ENCODE measurements around the gene PHOSPHO1. TPM values are rescaled to one million over a fixed set of nuclear protein-coding genes. Genes with fewer than 3 reads are reported as not detected.

The PHOSPHO1 gene
- total RNA-seq, 2 experiments from 2014 or later = not detected

DNA sequence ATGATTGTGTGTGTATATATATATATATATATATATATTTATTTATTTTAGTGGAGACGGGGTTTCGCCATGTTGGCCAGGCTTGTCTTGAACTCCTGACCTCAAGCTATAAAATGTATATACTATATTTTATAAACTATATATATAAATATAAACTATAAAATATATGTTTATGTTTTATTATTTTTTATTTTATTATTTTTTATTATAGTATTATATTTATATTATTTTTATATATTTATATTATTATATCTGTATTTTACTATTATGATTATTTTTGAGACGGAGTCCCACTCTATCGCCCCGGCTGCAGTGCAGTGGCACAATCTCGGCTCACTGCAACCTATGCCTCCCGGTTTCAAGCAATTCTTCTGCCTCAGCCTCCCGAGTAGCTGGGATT is 10.5 kb upstream of the PHOSPHO1 start:
- DNase-seq = no peak
- Mint-ChIP-seq H3K27me3 (ENCODE audit: low read depth) (no peaks in the 10 kb centered on the region), H3K27ac (no peak overlapping the region), H3K4me1 (ENCODE audit: low read depth) (no peaks in the 10 kb centered on the region), H3K9me3 (no peaks in the 10 kb centered on the region), H3K36me3 (ENCODE audit: low read depth) (no peaks in the 10 kb centered on the region), H3K4me3 (no peak overlapping the region)
- CTCF ChIA-PET = interaction anchor here (0.6 to 1.9 kb wide), 2 partner anchors 14 to 71 kb away, joined by 4 to 7 read pairs; no protein-coding TSS in a partner anchor
- intact Hi-C loops (cut with micrococcal nuclease) = no loop called here

DNA sequence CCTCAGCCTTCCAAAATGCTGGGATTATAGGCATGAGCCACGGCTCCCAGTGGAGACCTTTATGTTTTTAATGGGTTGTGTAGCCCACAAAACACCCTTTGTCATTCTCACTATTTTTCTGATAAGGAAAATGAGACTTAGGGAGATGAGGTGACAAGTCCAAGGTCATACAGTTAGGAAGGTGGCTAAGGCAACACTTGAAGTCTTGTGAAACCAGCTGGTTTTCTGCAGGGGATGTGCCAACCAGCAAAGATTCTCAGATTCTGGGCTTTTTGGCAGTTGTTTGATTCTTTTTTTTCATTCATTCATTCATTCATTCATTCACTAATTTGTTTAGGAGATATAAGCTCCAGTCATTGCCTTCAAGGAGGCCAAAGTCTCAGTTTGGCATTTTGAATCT is 10.0 kb upstream of the PHOSPHO1 start:
- Mint-ChIP-seq H3K4me1 (ENCODE audit: low read depth) (no peaks in the 10 kb centered on the region), H3K36me3 (ENCODE audit: low read depth) (no peaks in the 10 kb centered on the region), H3K27ac (no peak overlapping the region), H3K4me3 (no peak overlapping the region), H3K9me3 (no peaks in the 10 kb centered on the region), H3K27me3 (ENCODE audit: low read depth) (no peaks in the 10 kb centered on the region)
- intact Hi-C loops (cut with micrococcal nuclease) = no loop called here
- CTCF ChIA-PET = interaction anchor here (1.9 to 2.0 kb wide), 2 partner anchors 14 to 61 kb away, joined by 6 to 7 read pairs; no protein-coding TSS in a partner anchor
- DNase-seq = no peak

- no peak for DNase-seq
- Mint-ChIP-seq H3K4me3 (no peak overlapping the region), H3K4me1 (ENCODE audit: low read depth) (no peaks in the 10 kb centered on the region), H3K9me3 (no peaks in the 10 kb centered on the region), H3K36me3 (ENCODE audit: low read depth) (no peaks in the 10 kb centered on the region), H3K27ac (no peak overlapping the region), H3K27me3 (ENCODE audit: low read depth) (no peaks in the 10 kb centered on the region)
- CTCF ChIA-PET = interaction anchor here (1.9 to 2.0 kb wide), 2 partner anchors 13 to 60 kb away, joined by 6 to 7 read pairs; no protein-coding TSS in a partner anchor
- intact Hi-C loops (cut with micrococcal nuclease) = no loop called here
Measured at GRCh38 chr17:49239963-49240362, 9.4 kb upstream of the PHOSPHO1 start.

DNA sequence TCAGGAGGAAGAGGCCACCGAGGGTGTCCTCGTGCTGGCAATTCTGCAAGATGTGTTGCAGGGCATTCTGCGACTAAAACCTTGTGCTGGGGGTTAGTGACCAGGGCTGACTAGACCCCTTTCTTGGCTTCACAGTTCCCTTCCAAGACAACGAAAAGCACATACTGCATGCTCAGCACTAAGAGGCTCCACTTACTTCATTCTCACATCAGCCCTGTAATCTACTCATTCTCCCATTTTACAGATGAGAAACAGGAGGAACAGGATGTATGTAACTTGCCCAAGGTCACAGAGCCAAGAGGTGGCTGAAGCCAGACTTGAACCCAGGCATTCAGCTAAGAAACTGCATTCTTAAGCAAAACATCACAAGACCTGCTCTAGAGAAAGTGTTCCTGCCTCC is 5.3 kb upstream of the PHOSPHO1 start:
- H3K36me3 Mint-ChIP-seq (ENCODE audit: low read depth) = no peaks in the 10 kb centered on the region
- intact Hi-C loops (cut with micrococcal nuclease) = no loop called here
- H3K4me3 Mint-ChIP-seq = no peak overlapping the region
- CTCF ChIA-PET = interaction anchor here (1.1 to 1.6 kb wide), 2 partner anchors 9 to 55 kb away, joined by 4 read pairs; no protein-coding TSS in a partner anchor
- H3K27ac Mint-ChIP-seq = no peak overlapping the region
- H3K9me3 Mint-ChIP-seq = no peaks in the 10 kb centered on the region
- peaks cover 7% of the 10 kb centered on the region for H3K27me3 Mint-ChIP-seq (ENCODE audit: low read depth)
- peaks cover 4% of the 10 kb centered on the region for H3K4me1 Mint-ChIP-seq (ENCODE audit: low read depth)
- no peak for DNase-seq

DNA sequence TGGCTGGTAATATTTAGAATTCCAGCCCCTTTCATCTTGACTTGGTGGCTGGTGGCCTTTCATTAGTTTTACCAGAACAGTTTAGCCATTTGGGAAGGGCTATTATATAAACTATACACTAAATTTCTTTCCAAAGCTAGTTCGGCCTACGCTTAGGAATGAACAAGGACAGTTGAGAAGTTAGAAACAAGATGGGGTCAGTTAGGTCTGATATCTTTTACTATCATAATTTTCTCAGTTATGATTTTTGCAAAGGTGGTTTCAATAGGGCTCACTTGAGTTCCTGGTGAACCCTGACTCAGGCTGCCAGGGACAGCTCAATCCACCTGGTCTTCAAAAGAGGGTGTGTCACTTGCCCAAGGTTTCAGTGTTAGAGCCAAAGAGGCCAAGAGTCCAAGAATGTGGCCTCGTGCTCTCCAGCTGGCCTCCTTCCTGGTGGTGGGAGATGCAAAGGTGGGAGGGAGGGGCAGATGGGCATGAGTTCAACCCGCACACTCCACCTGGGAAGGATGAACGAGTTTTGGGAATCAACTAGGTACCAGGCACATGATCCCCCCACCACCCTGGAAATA is 4.0 kb upstream of the PHOSPHO1 start:
- no peak overlapping the region for H3K4me3 Mint-ChIP-seq
- H3K27ac Mint-ChIP-seq = no peak overlapping the region
- peaks cover 9% of the 10 kb centered on the region for H3K27me3 Mint-ChIP-seq (ENCODE audit: low read depth)
- CTCF ChIA-PET = interaction anchor here (1.0 kb wide), 1 partner anchor 55 kb away, joined by 3 read pairs; no protein-coding TSS in a partner anchor
- intact Hi-C loops (cut with micrococcal nuclease) = no loop called here
- no peaks in the 10 kb centered on the region for H3K9me3 Mint-ChIP-seq
- H3K36me3 Mint-ChIP-seq (ENCODE audit: low read depth) = no peaks in the 10 kb centered on the region
- H3K4me1 Mint-ChIP-seq (ENCODE audit: low read depth) = peaks cover 6% of the 10 kb centered on the region
- no peak for DNase-seq

- CTCF ChIA-PET = interaction anchor here (0.8 to 1.0 kb wide), 2 partner anchors 51 to 65 kb away, joined by 3 read pairs; no protein-coding TSS in a partner anchor
- peaks cover 16% of the 10 kb centered on the region for H3K27me3 Mint-ChIP-seq (ENCODE audit: low read depth)
- DNase-seq = no peak
- H3K27ac Mint-ChIP-seq = no peak overlapping the region
- intact Hi-C loops (cut with micrococcal nuclease) = loop anchor here (2.0 kb wide), 1 partner anchor 59 kb away; no protein-coding TSS in a partner anchor
- no peaks in the 10 kb centered on the region for H3K36me3 Mint-ChIP-seq (ENCODE audit: low read depth)
- peak overlapping the region; percentile 75 for H3K4me3 Mint-ChIP-seq
- peaks cover 8% of the 10 kb centered on the region for H3K4me1 Mint-ChIP-seq (ENCODE audit: low read depth)
- no peaks in the 10 kb centered on the region for H3K9me3 Mint-ChIP-seq
Measured at GRCh38 chr17:49231563-49231894, 942 bp upstream of the PHOSPHO1 start.

GRCh38 chr17:49229805-49230600 is 584 bp downstream of the PHOSPHO1 start:
- CTCF ChIA-PET = interaction anchor here (0.6 to 6.2 kb wide), 6 partner anchors 15 to 334 kb away, joined by 3 to 117 read pairs (median 3); no protein-coding TSS in a partner anchor
- no peak overlapping the region for H3K27ac Mint-ChIP-seq
- H3K27me3 Mint-ChIP-seq (ENCODE audit: low read depth) = peaks cover 21% of the 10 kb centered on the region
- H3K9me3 Mint-ChIP-seq = no peaks in the 10 kb centered on the region
- H3K4me1 Mint-ChIP-seq (ENCODE audit: low read depth) = peaks cover 8% of the 10 kb centered on the region
- intact Hi-C loops (cut with micrococcal nuclease) = loop anchor here (1.0 to 5.0 kb wide), 3 partner anchors 38 to 157 kb away; no protein-coding TSS in a partner anchor
- DNase-seq = no peak
- peak overlapping the region; percentile 75 for H3K4me3 Mint-ChIP-seq
- no peaks in the 10 kb centered on the region for H3K36me3 Mint-ChIP-seq (ENCODE audit: low read depth)

DNA sequence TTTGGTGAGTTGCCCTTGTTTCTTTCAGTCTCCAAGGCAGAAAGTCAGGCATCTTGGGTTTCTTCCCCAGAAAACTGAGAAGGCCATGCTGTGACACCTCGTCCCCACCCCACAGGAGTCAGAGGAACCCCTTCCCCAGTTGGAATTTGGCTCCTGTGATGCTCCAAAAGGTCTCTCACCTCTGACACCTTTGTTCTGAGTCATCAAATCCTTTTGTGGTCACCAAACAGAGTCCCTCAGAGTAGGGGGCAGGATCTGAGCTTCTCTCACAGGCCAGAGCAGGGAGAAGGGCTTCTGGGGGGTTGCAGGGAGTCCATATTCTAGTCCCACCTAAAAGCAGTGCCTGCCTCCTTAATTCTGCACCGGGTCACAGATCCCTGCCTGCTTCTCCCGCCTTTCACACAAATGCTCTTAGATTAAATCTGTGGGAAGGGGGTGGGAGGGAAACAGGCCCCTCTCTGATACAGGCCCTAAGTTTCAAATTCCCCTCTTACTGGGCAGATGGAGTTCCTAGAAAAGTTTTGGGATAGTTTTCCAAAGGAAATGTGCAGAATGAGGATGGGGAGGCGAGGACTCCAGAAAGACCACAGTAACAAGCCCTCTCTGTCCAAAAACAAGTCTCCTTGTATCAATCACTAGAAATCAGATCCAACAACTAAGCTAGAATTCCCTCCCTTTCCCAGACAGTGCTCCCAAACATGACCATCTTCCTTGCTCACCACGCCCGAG is 1.3 kb downstream of the PHOSPHO1 start:
- H3K4me3 Mint-ChIP-seq = peak overlapping the region; percentile 42
- H3K9me3 Mint-ChIP-seq = no peaks in the 10 kb centered on the region
- intact Hi-C loops (cut with micrococcal nuclease) = loop anchor here (5.0 kb wide), 1 partner anchor 158 kb away; no protein-coding TSS in a partner anchor
- H3K27me3 Mint-ChIP-seq (ENCODE audit: low read depth) = peaks cover 26% of the 10 kb centered on the region
- CTCF ChIA-PET = interaction anchor here (0.6 to 6.2 kb wide), 7 partner anchors 14 to 139 kb away, joined by 3 to 117 read pairs (median 6); no protein-coding TSS in a partner anchor
- peaks cover 11% of the 10 kb centered on the region for H3K4me1 Mint-ChIP-seq (ENCODE audit: low read depth)
- no peaks in the 10 kb centered on the region for H3K36me3 Mint-ChIP-seq (ENCODE audit: low read depth)
- no peak for DNase-seq
- H3K27ac Mint-ChIP-seq = no peak overlapping the region

GRCh38 chr17:49227436-49228261 is 2.9 kb downstream of the PHOSPHO1 start:
- H3K27me3 Mint-ChIP-seq (ENCODE audit: low read depth) = peaks cover 26% of the 10 kb centered on the region
- CTCF ChIA-PET = interaction anchor here (0.6 to 6.2 kb wide), 24 partner anchors 8 to 480 kb away, joined by 3 to 117 read pairs (median 4); no protein-coding TSS in a partner anchor
- H3K27ac Mint-ChIP-seq = no peak overlapping the region
- H3K36me3 Mint-ChIP-seq (ENCODE audit: low read depth) = peaks cover 3% of the 10 kb centered on the region
- peak; percentile 91 for DNase-seq
- intact Hi-C loops (cut with micrococcal nuclease) = loop anchor here (1.0 to 5.0 kb wide), 3 partner anchors 17 to 160 kb away; partner anchors contain the start of genes ABI3 and GNGT2
- H3K4me3 Mint-ChIP-seq = no peak overlapping the region
- peaks cover 23% of the 10 kb centered on the region for H3K4me1 Mint-ChIP-seq (ENCODE audit: low read depth)
- H3K9me3 Mint-ChIP-seq = no peaks in the 10 kb centered on the region

GRCh38 chr17:49226771-49227435 is 3.7 kb downstream of the PHOSPHO1 start:
- intact Hi-C loops (cut with micrococcal nuclease) = loop anchor here (1.0 to 5.0 kb wide), 3 partner anchors 16 to 160 kb away; partner anchors contain the start of genes ABI3 and GNGT2
- no peak for DNase-seq
- no peaks in the 10 kb centered on the region for H3K9me3 Mint-ChIP-seq
- peaks cover 25% of the 10 kb centered on the region for H3K27me3 Mint-ChIP-seq (ENCODE audit: low read depth)
- H3K36me3 Mint-ChIP-seq (ENCODE audit: low read depth) = peaks cover 3% of the 10 kb centered on the region
- H3K4me1 Mint-ChIP-seq (ENCODE audit: low read depth) = peaks cover 23% of the 10 kb centered on the region
- H3K27ac Mint-ChIP-seq = no peak overlapping the region
- no peak overlapping the region for H3K4me3 Mint-ChIP-seq
- CTCF ChIA-PET = interaction anchor here (0.6 to 6.2 kb wide), 25 partner anchors 9 to 1962 kb away, joined by 3 to 117 read pairs (median 4); no protein-coding TSS in a partner anchor
